ENCODE data around the gene TK2. TPM values are rescaled to one million over a fixed set of nuclear protein-coding genes. Genes with fewer than 3 reads are reported as not detected.

Gene TK2
- total and polyA plus RNA-seq, 9 of the 15 experiments (the other 6 are each of a cell fraction or from before 2014, with no cell fraction given), result 1.1 to 10.2 (median 5.3) TPM

GRCh38 chr16:66588981-66589713, 39.2 kb upstream of the TK2 start (continued):
- TF ChIP-seq ZNF512 (tag; IDR thresholded peaks at IDR 0.05) (no peak), RB1 (IDR thresholded peaks at IDR 0.05; ENCODE audit: low read depth) (peak; percentile 56; the same call in 1 of the 2 replicates), ETV1 (tag; conservative IDR thresholded peaks at IDR 0.05; ENCODE audit: low read depth) (no peak), ZNF584 (CRISPR knock-in tag; IDR thresholded peaks at IDR 0.05; ENCODE audit: low read depth) (no peak), OTX1 (CRISPR knock-in tag; IDR thresholded peaks at IDR 0.05) (no peak), PBX2 (CRISPR knock-in tag; IDR thresholded peaks at IDR 0.05; ENCODE audit: low read depth) (no peak), PBX2 (tag; conservative IDR thresholded peaks at IDR 0.05; ENCODE audit: low read depth) (no peak), ZFPM2 (CRISPR knock-in tag; IDR thresholded peaks at IDR 0.05) (no peak), ZNF121 (CRISPR knock-in tag; conservative IDR thresholded peaks at IDR 0.05) (no peak), ZNF217 (CRISPR knock-in tag; IDR thresholded peaks at IDR 0.05) (no peak), SP1 (CRISPR knock-in tag; IDR thresholded peaks at IDR 0.05) (0 out of 2 replicates have a peak, but pooled peaks have one; percentile 19), THRA (IDR thresholded peaks at IDR 0.05) (no peak), ZNF518B (CRISPR knock-in tag; IDR thresholded peaks at IDR 0.05) (no peak), MBD2 (IDR thresholded peaks at IDR 0.05; ENCODE audit: borderline replicate concordance, low read depth) (no peak), ZNF146 (CRISPR knock-in tag; IDR thresholded peaks at IDR 0.05; ENCODE audit: unreplicated experiment) (no peak), KDM1A (IDR thresholded peaks at IDR 0.05) (no peak), ZBTB9 (CRISPR knock-in tag; IDR thresholded peaks at IDR 0.05) (no peak)
